ENCODE data around the gene BMPER. TPM values are rescaled to one million over a fixed set of nuclear protein-coding genes. Genes with fewer than 3 reads are reported as not detected.

The BMPER gene
- total and polyA plus RNA-seq, 8 donors = 1.9 to 9.5 (median 4.6) TPM; not detected in 1

GRCh38 chr7:33981671-33982424 is 76.5 kb downstream of the BMPER start:
- Histone ChIP-seq H3K36me3 (peaks cover 0 to 17% (median 0%) of the 10 kb centered on the region in 4 donors), H3K27me3 (no peaks in the 10 kb centered on the region), H3K9me3 (no peaks in the 10 kb centered on the region), H3K4me3 (no peak overlapping the region), H3K4me1 (no peaks in the 10 kb centered on the region), H3K27ac (no peak overlapping the region)
- intact Hi-C loops (cut with DNase I; ENCODE audit: low total_unique reads) = no loop called here
- DNase-seq = no peak
- WGBS, 5 donors = 66 to 83% (median 73%) methylated on average over 5 of the region's 5 CpGs
- TF ChIP-seq EP300 (IDR thresholded peaks at IDR 0.05) = no peak
- TF ChIP-seq CTCF (IDR thresholded peaks at IDR 0.05) = no peak
- TF ChIP-seq POLR2AphosphoS5 (IDR thresholded peaks at IDR 0.05) = no peak
- no peak for TF ChIP-seq POLR2A (IDR thresholded peaks at IDR 0.05)

GRCh38 chr7:33982425-33982786 is 77.1 kb downstream of the BMPER start:
- H3K4me1 ChIP-seq = no peaks in the 10 kb centered on the region
- no peak for TF ChIP-seq POLR2AphosphoS5 (IDR thresholded peaks at IDR 0.05)
- TF ChIP-seq CTCF (IDR thresholded peaks at IDR 0.05) = peak in 2 of 7 experiments; percentile 20 to 27
- no peaks in the 10 kb centered on the region for H3K9me3 ChIP-seq
- WGBS, 5 donors = 44 to 64% (median 54%) methylated on average over 2 of the region's 2 CpGs
- intact Hi-C loops (cut with DNase I; ENCODE audit: low total_unique reads) = no loop called here
- H3K36me3 ChIP-seq = peaks cover 0 to 14% (median 0%) of the 10 kb centered on the region in 4 donors
- H3K4me3 ChIP-seq = no peak overlapping the region
- no peak overlapping the region for H3K27ac ChIP-seq
- no peaks in the 10 kb centered on the region for H3K27me3 ChIP-seq
- DNase-seq = peak in 1 of 2 donors; percentile 37

- Histone ChIP-seq H3K27me3 (no peaks in the 10 kb centered on the region), H3K4me1 (no peaks in the 10 kb centered on the region), H3K4me3 (no peak overlapping the region), H3K27ac (peak overlapping the region in 4 of 5 donors; percentile 5 to 56 (median 48)), H3K36me3 (no peaks in the 10 kb centered on the region), H3K9me3 (no peaks in the 10 kb centered on the region)
- intact Hi-C loops (cut with DNase I; ENCODE audit: low total_unique reads) = no loop called here
- 81 to 85% (median 83%) methylated on average over 2 of the region's 2 CpGs for WGBS, 5 donors
- no peak for TF ChIP-seq CTCF (IDR thresholded peaks at IDR 0.05)
- TF ChIP-seq POLR2AphosphoS5 (IDR thresholded peaks at IDR 0.05) = no peak
- TF ChIP-seq EP300 (IDR thresholded peaks at IDR 0.05) = no peak
- no peak for TF ChIP-seq POLR2A (IDR thresholded peaks at IDR 0.05)
- no peak for DNase-seq
Measured at GRCh38 chr7:33986451-33986850, 81.1 kb downstream of the BMPER start.

GRCh38 chr7:33986951-33987947 is 81.9 kb downstream of the BMPER start:
- Histone ChIP-seq H3K4me3 (no peak overlapping the region), H3K36me3 (no peaks in the 10 kb centered on the region), H3K4me1 (no peaks in the 10 kb centered on the region), H3K27ac (peak overlapping the region in 4 of 5 donors; percentile 5 to 56 (median 48)), H3K27me3 (no peaks in the 10 kb centered on the region), H3K9me3 (no peaks in the 10 kb centered on the region)
- 69 to 72% (median 70%) methylated on average over 9 of the region's 9 CpGs for WGBS, 5 donors
- no peak for DNase-seq
- intact Hi-C loops (cut with DNase I; ENCODE audit: low total_unique reads) = no loop called here
- TF ChIP-seq CTCF (IDR thresholded peaks at IDR 0.05) = no peak
- peak in 2 of 3 donors; percentile 44 to 73 for TF ChIP-seq POLR2AphosphoS5 (IDR thresholded peaks at IDR 0.05)

Measured in stomach (tissue), 9 donors.